ENCODE results near the gene UTF1.

The UTF1 gene

GRCh38 chr10:133275684-133276092 is 45.7 kb downstream of the UTF1 start:
- no peak overlapping the region for H4K12ac ChIP-seq (ENCODE audit: low read depth, low read length)
- H3K4me3 ChIP-seq (ENCODE audit: low read depth, low read length) = no peak overlapping the region
- H3K9me3 ChIP-seq (ENCODE audit: insufficient read depth, low read depth, low read length) = no peaks in the 10 kb centered on the region
- H3K27me3 ChIP-seq (ENCODE audit: insufficient read depth, low read length) = no peaks in the 10 kb centered on the region
- peak overlapping the region; percentile 70 for H4K91ac ChIP-seq (ENCODE audit: low read depth, low read length)
- no peak overlapping the region for H3K4ac ChIP-seq (ENCODE audit: low read depth, low read length)
- peak; percentile 94 to 96 for DNase-seq
- H3K36me3 ChIP-seq (ENCODE audit: control insufficient read depth in 1 of 2, insufficient read depth in 2 of 2, low read length in 2 of 2) = peaks cover 16 to 19% of the 10 kb centered on the region in 2 experiments
- peak overlapping the region; percentile 59 for H3K14ac ChIP-seq (ENCODE audit: low read length)
- H3K4me2 ChIP-seq (ENCODE audit: low read length) = no peak overlapping the region
- H3K79me2 ChIP-seq (ENCODE audit: control insufficient read depth, insufficient read depth, low read length, poor library complexity) = peaks cover 3% of the 10 kb centered on the region
- peaks cover 35 to 41% of the 10 kb centered on the region in 2 experiments for H3K4me1 ChIP-seq (ENCODE audit: control insufficient read depth in 1 of 2, insufficient read depth in 2 of 2, low read length in 2 of 2)
- no CpG with 5 or more reads among the region's 12 CpGs for WGBS (ENCODE audit: extremely low coverage, insufficient coverage, insufficient read length)
- H3K23ac ChIP-seq (ENCODE audit: low read length) = no peak overlapping the region
- H2BK5ac ChIP-seq (ENCODE audit: low read depth, low read length, poor library complexity) = no peak overlapping the region
- H3K27ac ChIP-seq (ENCODE audit: low read depth, low read length) = no peak overlapping the region
- H2AFZ ChIP-seq (ENCODE audit: insufficient read depth, low read length, poor library complexity) = no peak overlapping the region
- peaks cover 21% of the 10 kb centered on the region for H3K79me1 ChIP-seq (ENCODE audit: low read length)
- H2BK12ac ChIP-seq (ENCODE audit: low read length) = no peak overlapping the region
- no peak overlapping the region for H3K18ac ChIP-seq (ENCODE audit: low read length)
- no peak overlapping the region for H2BK120ac ChIP-seq (ENCODE audit: insufficient read depth, low read length, poor library complexity)
- H2AK5ac ChIP-seq (ENCODE audit: low read length) = no peak overlapping the region
- H4K8ac ChIP-seq (ENCODE audit: low read depth, low read length) = no peak overlapping the region
- H3K9ac ChIP-seq (ENCODE audit: low read length) = no peak overlapping the region

DNA sequence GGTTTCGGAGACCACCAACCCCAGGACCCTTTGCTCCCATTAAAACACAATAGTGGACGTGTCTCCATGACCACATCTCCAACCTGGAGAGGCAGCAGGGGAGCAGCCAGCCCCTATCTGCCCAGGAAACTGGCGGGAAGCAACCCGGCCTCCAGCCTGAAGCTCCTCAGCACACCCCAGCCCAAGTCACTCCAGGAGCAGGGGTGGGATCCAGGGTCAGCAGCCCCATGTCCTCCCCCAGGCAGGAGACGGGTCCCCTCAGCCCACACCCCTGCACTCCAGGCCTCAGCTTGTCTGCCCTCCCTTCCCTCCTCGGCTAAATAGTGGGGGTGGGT is 46.0 kb downstream of the UTF1 start:
- WGBS (ENCODE audit: extremely low coverage, insufficient coverage, insufficient read length) = no CpG with 5 or more reads among the region's 6 CpGs
- H3K27ac ChIP-seq (ENCODE audit: low read depth, low read length) = peak overlapping the region; percentile 24
- H3K79me2 ChIP-seq (ENCODE audit: control insufficient read depth, insufficient read depth, low read length, poor library complexity) = peaks cover 3% of the 10 kb centered on the region
- H4K91ac ChIP-seq (ENCODE audit: low read depth, low read length) = peak overlapping the region; percentile 70
- peak overlapping the region; percentile 38 for H2AK5ac ChIP-seq (ENCODE audit: low read length)
- H4K8ac ChIP-seq (ENCODE audit: low read depth, low read length) = peak overlapping the region; percentile 23
- no peak for DNase-seq
- peak overlapping the region; percentile 21 for H2BK12ac ChIP-seq (ENCODE audit: low read length)
- H2AFZ ChIP-seq (ENCODE audit: insufficient read depth, low read length, poor library complexity) = no peak overlapping the region
- no peak overlapping the region for H3K9ac ChIP-seq (ENCODE audit: low read length)
- peaks cover 35 to 41% of the 10 kb centered on the region in 2 experiments for H3K4me1 ChIP-seq (ENCODE audit: control insufficient read depth in 1 of 2, insufficient read depth in 2 of 2, low read length in 2 of 2)
- H3K23ac ChIP-seq (ENCODE audit: low read length) = no peak overlapping the region
- no peaks in the 10 kb centered on the region for H3K9me3 ChIP-seq (ENCODE audit: insufficient read depth, low read depth, low read length)
- no peak overlapping the region for H3K4me3 ChIP-seq (ENCODE audit: low read depth, low read length)
- H3K18ac ChIP-seq (ENCODE audit: low read length) = peak overlapping the region; percentile 30
- H4K12ac ChIP-seq (ENCODE audit: low read depth, low read length) = no peak overlapping the region
- H3K36me3 ChIP-seq (ENCODE audit: control insufficient read depth in 1 of 2, insufficient read depth in 2 of 2, low read length in 2 of 2) = peaks cover 17 to 18% of the 10 kb centered on the region in 2 experiments
- H3K4ac ChIP-seq (ENCODE audit: low read depth, low read length) = no peak overlapping the region
- H3K79me1 ChIP-seq (ENCODE audit: low read length) = peaks cover 21% of the 10 kb centered on the region
- H2BK120ac ChIP-seq (ENCODE audit: insufficient read depth, low read length, poor library complexity) = peak overlapping the region; percentile 62
- no peaks in the 10 kb centered on the region for H3K27me3 ChIP-seq (ENCODE audit: insufficient read depth, low read length)
- H3K14ac ChIP-seq (ENCODE audit: low read length) = peak overlapping the region; percentile 59
- H2BK5ac ChIP-seq (ENCODE audit: low read depth, low read length, poor library complexity) = peak overlapping the region; percentile 42
- peak overlapping the region; percentile 55 for H3K4me2 ChIP-seq (ENCODE audit: low read length)

DNA sequence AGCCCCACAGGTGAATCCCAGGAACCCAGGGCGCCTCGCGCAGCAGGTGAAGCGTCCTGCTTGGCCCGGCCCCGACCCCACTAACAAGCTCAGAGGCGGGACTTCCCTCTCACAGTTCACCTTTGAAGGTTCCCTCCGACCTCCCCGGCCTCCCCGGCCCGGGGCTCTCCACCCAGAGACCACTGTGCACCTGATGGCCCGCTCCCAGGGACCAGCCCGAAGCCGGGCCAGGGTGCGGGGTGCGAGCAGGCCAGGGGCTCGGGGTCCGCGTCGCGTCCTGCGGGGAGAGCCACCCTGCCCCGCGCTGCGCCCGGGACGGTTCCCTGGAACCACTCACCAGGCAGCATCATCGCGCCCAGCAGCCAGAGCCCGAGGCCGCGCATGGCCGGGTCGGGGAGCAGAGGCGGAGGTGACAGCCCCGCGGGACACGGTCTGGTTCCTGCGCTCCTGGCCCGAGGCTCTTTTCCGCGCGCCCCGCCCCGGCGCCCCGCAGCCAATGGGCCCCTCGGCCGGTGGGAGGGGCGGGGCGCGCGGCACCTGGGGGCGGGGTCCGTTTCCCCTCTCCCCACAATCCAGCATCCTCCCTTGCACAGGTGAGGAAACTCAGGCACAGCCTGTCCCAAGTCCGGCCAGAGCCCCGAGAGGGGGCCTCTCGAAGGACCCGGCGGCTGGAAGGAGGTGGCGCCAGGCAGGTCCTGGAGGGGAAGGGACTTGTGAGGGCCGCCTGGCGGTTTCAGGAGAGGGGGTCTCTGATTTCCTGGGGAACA is 46.6 kb downstream of the UTF1 start, which contains the start of gene ADAM8:
TSS of gene ADAM8 (minus strand) at position 434 of the 767 bp plus-strand sequence. CDS start at position 383, 51 bp downstream.
- no peaks in the 10 kb centered on the region for H3K9me3 ChIP-seq (ENCODE audit: insufficient read depth, low read depth, low read length)
- WGBS (ENCODE audit: extremely low coverage, insufficient coverage, insufficient read length) = no CpG with 5 or more reads among the region's 63 CpGs
- H3K27ac ChIP-seq (ENCODE audit: low read depth, low read length) = peak within 1 kb of the TSS; percentile 77
- H2BK12ac ChIP-seq (ENCODE audit: low read length) = peak within 1 kb of the TSS; percentile 37
- H2BK5ac ChIP-seq (ENCODE audit: low read depth, low read length, poor library complexity) = peak within 1 kb of the TSS; percentile 42
- peaks cover 19 to 20% of the 10 kb centered on the region in 2 experiments for H3K36me3 ChIP-seq (ENCODE audit: control insufficient read depth in 1 of 2, insufficient read depth in 2 of 2, low read length in 2 of 2)
- H3K9ac ChIP-seq (ENCODE audit: low read length) = no peak within 1 kb of the TSS
- DNase-seq = peak; percentile 61 to 69
- peaks cover 21% of the 10 kb centered on the region for H3K79me1 ChIP-seq (ENCODE audit: low read length)
- H4K8ac ChIP-seq (ENCODE audit: low read depth, low read length) = peak within 1 kb of the TSS; percentile 26
- H2AK5ac ChIP-seq (ENCODE audit: low read length) = peak within 1 kb of the TSS; percentile 73
- no peaks in the 10 kb centered on the region for H3K27me3 ChIP-seq (ENCODE audit: insufficient read depth, low read length)
- H3K23ac ChIP-seq (ENCODE audit: low read length) = no peak within 1 kb of the TSS
- peaks cover 3% of the 10 kb centered on the region for H3K79me2 ChIP-seq (ENCODE audit: control insufficient read depth, insufficient read depth, low read length, poor library complexity)
- no peak within 1 kb of the TSS for H3K4ac ChIP-seq (ENCODE audit: low read depth, low read length)
- no peak within 1 kb of the TSS for H2AFZ ChIP-seq (ENCODE audit: insufficient read depth, low read length, poor library complexity)
- no peak within 1 kb of the TSS for H3K4me3 ChIP-seq (ENCODE audit: low read depth, low read length)
- peak within 1 kb of the TSS; percentile 62 for H3K18ac ChIP-seq (ENCODE audit: low read length)
- peaks cover 35 to 41% of the 10 kb centered on the region in 2 experiments for H3K4me1 ChIP-seq (ENCODE audit: control insufficient read depth in 1 of 2, insufficient read depth in 2 of 2, low read length in 2 of 2)
- H2BK120ac ChIP-seq (ENCODE audit: insufficient read depth, low read length, poor library complexity) = peak within 1 kb of the TSS; percentile 63
- H3K4me2 ChIP-seq (ENCODE audit: low read length) = peak within 1 kb of the TSS; percentile 55
- peak within 1 kb of the TSS; percentile 70 for H4K91ac ChIP-seq (ENCODE audit: low read depth, low read length)
- no peak within 1 kb of the TSS for H4K12ac ChIP-seq (ENCODE audit: low read depth, low read length)
- H3K14ac ChIP-seq (ENCODE audit: low read length) = peak within 1 kb of the TSS; percentile 59

GRCh38 chr10:133277277-133277992 is 47.4 kb downstream of the UTF1 start:
- Histone ChIP-seq H3K79me1 (ENCODE audit: low read length) (peaks cover 21% of the 10 kb centered on the region), H2BK120ac (ENCODE audit: insufficient read depth, low read length, poor library complexity) (peak overlapping the region; percentile 63), H2BK12ac (ENCODE audit: low read length) (peak overlapping the region; percentile 54), H3K4me1 (ENCODE audit: control insufficient read depth in 1 of 2, insufficient read depth in 2 of 2, low read length in 2 of 2) (peaks cover 35 to 41% of the 10 kb centered on the region in 2 experiments), H3K9ac (ENCODE audit: low read length) (no peak overlapping the region), H2AFZ (ENCODE audit: insufficient read depth, low read length, poor library complexity) (no peak overlapping the region), H3K4me2 (ENCODE audit: low read length) (no peak overlapping the region), H4K8ac (ENCODE audit: low read depth, low read length) (peak overlapping the region; percentile 26), H3K23ac (ENCODE audit: low read length) (no peak overlapping the region), H3K4me3 (ENCODE audit: low read depth, low read length) (no peak overlapping the region), H3K9me3 (ENCODE audit: insufficient read depth, low read depth, low read length) (no peaks in the 10 kb centered on the region), H3K14ac (ENCODE audit: low read length) (peak overlapping the region; percentile 43), H2AK5ac (ENCODE audit: low read length) (peak overlapping the region; percentile 73), H3K79me2 (ENCODE audit: control insufficient read depth, insufficient read depth, low read length, poor library complexity) (peaks cover 3% of the 10 kb centered on the region), H2BK5ac (ENCODE audit: low read depth, low read length, poor library complexity) (peak overlapping the region; percentile 29), H3K27me3 (ENCODE audit: insufficient read depth, low read length) (no peaks in the 10 kb centered on the region), H3K4ac (ENCODE audit: low read depth, low read length) (no peak overlapping the region), H3K27ac (ENCODE audit: low read depth, low read length) (peak overlapping the region; percentile 77), H4K91ac (ENCODE audit: low read depth, low read length) (peak overlapping the region; percentile 53), H3K18ac (ENCODE audit: low read length) (peak overlapping the region; percentile 62), H4K12ac (ENCODE audit: low read depth, low read length) (no peak overlapping the region), H3K36me3 (ENCODE audit: control insufficient read depth in 1 of 2, insufficient read depth in 2 of 2, low read length in 2 of 2) (peaks cover 27% of the 10 kb centered on the region in 2 experiments)
- whole genome bisulfite sequencing (ENCODE audit: extremely low coverage, insufficient coverage, insufficient read length) = no CpG with 5 or more reads among the region's 25 CpGs
- DNase-seq = peak in 1 of 2 donors; percentile 7
